ENCODE data around the gene FRMD4A. TPM values are rescaled to one million over a fixed set of nuclear protein-coding genes. Genes with fewer than 3 reads are reported as not detected.
A peak's percentile ranks its signal among the peaks of the same experiment; 100 is the strongest.

FRMD4A gene
- total and polyA plus RNA-seq, 2 experiments from 2014 or later = 11.9 to 17.5 TPM

GRCh38 chr10:13961097-13961496 lies 369.6 kb downstream of the FRMD4A start:
- Histone ChIP-seq H4K20me1 (ENCODE audit: insufficient read depth) (no peaks in the 10 kb centered on the region), H3K27ac (peak overlapping the region; percentile 79), H3K36me3 (ENCODE audit: low read depth) (no peaks in the 10 kb centered on the region), H3K4me1 (ENCODE audit: insufficient read depth) (peaks cover 30% of the 10 kb centered on the region), H3F3A (ENCODE audit: insufficient read depth) (peaks cover 32% of the 10 kb centered on the region), H3K4me3 (peak overlapping the region; percentile 24; the same call in 1 of the 2 replicates), H3K9ac (peak overlapping the region; percentile 34; the same call in 1 of the 2 replicates), H3K4me2 (ENCODE audit: unreplicated experiment) (peak overlapping the region; percentile 62), H3K79me2 (ENCODE audit: insufficient read depth) (no peaks in the 10 kb centered on the region), H3K9me2 (ENCODE audit: insufficient read depth) (no peaks in the 10 kb centered on the region), H3K9me3 (ENCODE audit: low read depth) (no peaks in the 10 kb centered on the region), H2AFZ (peak overlapping the region; percentile 26), H3K27me3 (replicated peaks; ENCODE audit: insufficient read depth) (no peaks in the 10 kb centered on the region)
- peak; percentile 96 for DNase-seq
- no peak for TF ChIP-seq EZH2 (IDR thresholded peaks at IDR 0.05; ENCODE audit: insufficient read depth, poor library complexity, severe bottlenecking)
- TF ChIP-seq EZH2phosphoT487 (IDR thresholded peaks at IDR 0.05; ENCODE audit: insufficient read depth, low read depth) = 0 out of 2 replicates have a peak, but pooled peaks have one; percentile 19
- in situ Hi-C loops (cut with MboI) = no loop called here
- 1% methylated on average over 5 of the region's 5 CpGs for WGBS, 2 experiments (ENCODE audit: low coverage in 1 of 2, low lambda C conversion rate in 2 of 2, missing lambda C conversion rate in 2 of 2)

DNA sequence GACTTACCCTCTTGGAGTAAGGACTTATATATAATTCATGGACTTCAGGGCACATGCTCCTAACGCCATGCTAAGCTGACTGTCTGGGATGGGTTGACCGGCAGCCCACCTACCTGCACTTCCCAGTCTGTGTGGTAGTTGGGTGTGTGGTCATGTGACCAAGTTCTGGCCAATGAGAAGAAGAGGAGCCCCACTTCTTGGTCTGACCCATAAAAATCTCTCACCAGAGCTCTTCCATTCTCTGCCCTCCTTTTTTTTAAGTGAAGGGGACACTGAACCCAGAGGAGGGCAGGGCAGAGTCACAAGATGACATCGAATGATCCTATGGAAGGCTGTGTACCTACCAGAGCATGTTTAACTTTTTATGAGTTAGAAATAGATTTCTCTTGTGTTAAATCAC lies 370.1 kb downstream of the FRMD4A start:
- H3K9me2 ChIP-seq (ENCODE audit: insufficient read depth) = no peaks in the 10 kb centered on the region
- peaks cover 30% of the 10 kb centered on the region for H3K4me1 ChIP-seq (ENCODE audit: insufficient read depth)
- peak; percentile 26 for DNase-seq
- no peaks in the 10 kb centered on the region for H3K79me2 ChIP-seq (ENCODE audit: insufficient read depth)
- peak overlapping the region; percentile 47 for H3K4me2 ChIP-seq (ENCODE audit: unreplicated experiment)
- H3K36me3 ChIP-seq (ENCODE audit: low read depth) = no peaks in the 10 kb centered on the region
- no peaks in the 10 kb centered on the region for H3K9me3 ChIP-seq (ENCODE audit: low read depth)
- peaks cover 32% of the 10 kb centered on the region for H3F3A ChIP-seq (ENCODE audit: insufficient read depth)
- no peak for TF ChIP-seq EZH2phosphoT487 (IDR thresholded peaks at IDR 0.05; ENCODE audit: insufficient read depth, low read depth)
- no peak for TF ChIP-seq EZH2 (IDR thresholded peaks at IDR 0.05; ENCODE audit: insufficient read depth, poor library complexity, severe bottlenecking)
- peak overlapping the region; percentile 79 for H3K27ac ChIP-seq
- peak overlapping the region; percentile 24; the same call in 1 of the 2 replicates for H3K4me3 ChIP-seq
- no peaks in the 10 kb centered on the region for H4K20me1 ChIP-seq (ENCODE audit: insufficient read depth)
- in situ Hi-C loops (cut with MboI) = no loop called here
- H3K27me3 ChIP-seq (replicated peaks; ENCODE audit: insufficient read depth) = no peaks in the 10 kb centered on the region
- WGBS, 2 experiments (ENCODE audit: low coverage in 1 of 2, low lambda C conversion rate in 2 of 2, missing lambda C conversion rate in 2 of 2) = 75 to 83% methylated on average over 3 of the region's 3 CpGs
- H3K9ac ChIP-seq = peak overlapping the region; percentile 34; the same call in 1 of the 2 replicates
- peak overlapping the region; percentile 26 for H2AFZ ChIP-seq

DNA sequence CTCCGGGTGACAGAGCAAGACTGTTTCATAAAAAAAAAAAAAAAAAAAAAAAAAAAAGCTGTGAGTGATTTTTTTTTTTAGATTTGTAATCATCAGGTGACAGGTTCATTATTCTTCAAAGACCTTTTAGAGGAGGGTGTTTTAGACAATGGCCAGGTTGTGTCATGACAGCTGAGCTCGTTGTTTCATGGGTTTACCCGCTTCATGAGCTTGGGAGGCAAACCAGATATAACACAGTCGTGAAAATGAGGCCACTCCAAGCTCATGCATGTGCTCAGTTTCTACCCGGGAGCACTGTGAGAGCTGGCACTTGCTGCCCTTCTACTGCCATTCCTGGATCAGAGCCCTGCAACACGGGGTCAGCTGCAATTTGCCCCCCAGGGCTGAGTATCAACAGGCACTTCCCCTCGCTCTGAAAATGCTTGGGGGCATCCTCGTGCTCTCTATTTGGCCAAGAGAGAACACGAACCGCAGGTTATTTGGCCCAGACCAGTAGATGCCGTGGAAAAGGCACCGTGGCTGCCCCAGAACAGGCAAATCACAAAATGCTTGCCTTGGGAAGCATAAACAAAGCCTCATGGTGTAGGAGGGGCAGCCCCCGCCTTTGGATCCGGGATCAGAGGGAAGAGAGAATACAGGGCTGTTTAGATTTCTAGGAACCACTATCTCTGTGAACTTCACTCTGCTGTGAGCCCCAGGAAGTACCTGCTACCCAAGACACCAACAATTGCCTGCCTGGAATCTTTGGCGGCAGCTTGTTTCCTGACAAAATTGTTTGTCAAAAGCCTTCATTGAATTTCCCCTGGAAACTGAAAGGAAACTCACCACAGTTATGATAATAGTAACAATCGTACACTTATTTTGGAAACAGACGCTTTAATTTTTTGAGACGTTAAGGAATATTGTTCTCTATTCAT lies 371.0 kb downstream of the FRMD4A start:
- Histone ChIP-seq H3K4me2 (ENCODE audit: unreplicated experiment) (no peak overlapping the region), H3K79me2 (ENCODE audit: insufficient read depth) (no peaks in the 10 kb centered on the region), H2AFZ (no peak overlapping the region), H3K9me3 (ENCODE audit: low read depth) (no peaks in the 10 kb centered on the region), H4K20me1 (ENCODE audit: insufficient read depth) (no peaks in the 10 kb centered on the region), H3K27me3 (replicated peaks; ENCODE audit: insufficient read depth) (no peaks in the 10 kb centered on the region), H3K4me1 (ENCODE audit: insufficient read depth) (peaks cover 30% of the 10 kb centered on the region), H3K9me2 (ENCODE audit: insufficient read depth) (no peaks in the 10 kb centered on the region), H3K9ac (no peak overlapping the region), H3K36me3 (ENCODE audit: low read depth) (no peaks in the 10 kb centered on the region), H3F3A (ENCODE audit: insufficient read depth) (peaks cover 32% of the 10 kb centered on the region), H3K4me3 (no peak overlapping the region), H3K27ac (no peak overlapping the region)
- in situ Hi-C loops (cut with MboI) = loop anchor here (10.0 kb wide), 1 partner anchor 165 kb away; no protein-coding TSS in a partner anchor
- WGBS, 2 experiments (ENCODE audit: low coverage in 1 of 2, low lambda C conversion rate in 2 of 2, missing lambda C conversion rate in 2 of 2) = 91 to 93% methylated on average over 18 of the region's 18 CpGs
- TF ChIP-seq EZH2 (IDR thresholded peaks at IDR 0.05; ENCODE audit: insufficient read depth, poor library complexity, severe bottlenecking) (no peak), EZH2phosphoT487 (IDR thresholded peaks at IDR 0.05; ENCODE audit: insufficient read depth, low read depth) (no peak)
- DNase-seq = no peak

- DNase-seq = no peak
- no peak overlapping the region for H3K9ac ChIP-seq
- H3K4me1 ChIP-seq (ENCODE audit: insufficient read depth) = peaks cover 30% of the 10 kb centered on the region
- H3K36me3 ChIP-seq (ENCODE audit: low read depth) = no peaks in the 10 kb centered on the region
- H2AFZ ChIP-seq = no peak overlapping the region
- in situ Hi-C loops (cut with MboI) = loop anchor here (10.0 kb wide), 1 partner anchor 163 kb away; no protein-coding TSS in a partner anchor
- no peak overlapping the region for H3K4me2 ChIP-seq (ENCODE audit: unreplicated experiment)
- no peaks in the 10 kb centered on the region for H3K79me2 ChIP-seq (ENCODE audit: insufficient read depth)
- H3K9me2 ChIP-seq (ENCODE audit: insufficient read depth) = no peaks in the 10 kb centered on the region
- no peak overlapping the region for H3K27ac ChIP-seq
- no peak overlapping the region for H3K4me3 ChIP-seq
- no peaks in the 10 kb centered on the region for H3K9me3 ChIP-seq (ENCODE audit: low read depth)
- TF ChIP-seq EZH2phosphoT487 (IDR thresholded peaks at IDR 0.05; ENCODE audit: insufficient read depth, low read depth) (no peak), EZH2 (IDR thresholded peaks at IDR 0.05; ENCODE audit: insufficient read depth, poor library complexity, severe bottlenecking) (no peak)
- H4K20me1 ChIP-seq (ENCODE audit: insufficient read depth) = no peaks in the 10 kb centered on the region
- H3F3A ChIP-seq (ENCODE audit: insufficient read depth) = peaks cover 32% of the 10 kb centered on the region
- 97 to 98% methylated on average over 9 of the region's 9 CpGs for WGBS, 2 experiments (ENCODE audit: low coverage in 1 of 2, low lambda C conversion rate in 2 of 2, missing lambda C conversion rate in 2 of 2)
- H3K27me3 ChIP-seq (replicated peaks; ENCODE audit: insufficient read depth) = no peaks in the 10 kb centered on the region
These were observed 372.9 kb downstream of the FRMD4A start for GRCh38 chr10:13957856-13958255.
